Coronary artery (tissue), 2 donors: Measurements from ENCODE around the gene DUSP22.

Experiments used
- DNase-seq: peaks from one replicate; pipeline ENCODE4 v3.0.0-alpha.2; 2017; ENCODE audit warnings: low spot score
- H3K27ac ChIP-seq, 2 donors: fragments of 200-600 bp; sonication (generic); one replicate each; pipeline ENCODE4 v1.5.1; 2016 to 2019
- H3K4me3 ChIP-seq: fragments of 200-600 bp; sonication (generic); 2 replicates; pipeline ENCODE4 v1.5.1; 2016; ENCODE audit warnings: mild to moderate bottlenecking, moderate library complexity
- TF ChIP-seq, protein P1 (sequence below): fragments of 200-600 bp; sonication (generic); IDR thresholded peaks from one replicate; pipeline ENCODE4 v1.5.1; 2019; ENCODE audit warnings: antibody characterized with exemption

DUSP22 gene

DNA sequence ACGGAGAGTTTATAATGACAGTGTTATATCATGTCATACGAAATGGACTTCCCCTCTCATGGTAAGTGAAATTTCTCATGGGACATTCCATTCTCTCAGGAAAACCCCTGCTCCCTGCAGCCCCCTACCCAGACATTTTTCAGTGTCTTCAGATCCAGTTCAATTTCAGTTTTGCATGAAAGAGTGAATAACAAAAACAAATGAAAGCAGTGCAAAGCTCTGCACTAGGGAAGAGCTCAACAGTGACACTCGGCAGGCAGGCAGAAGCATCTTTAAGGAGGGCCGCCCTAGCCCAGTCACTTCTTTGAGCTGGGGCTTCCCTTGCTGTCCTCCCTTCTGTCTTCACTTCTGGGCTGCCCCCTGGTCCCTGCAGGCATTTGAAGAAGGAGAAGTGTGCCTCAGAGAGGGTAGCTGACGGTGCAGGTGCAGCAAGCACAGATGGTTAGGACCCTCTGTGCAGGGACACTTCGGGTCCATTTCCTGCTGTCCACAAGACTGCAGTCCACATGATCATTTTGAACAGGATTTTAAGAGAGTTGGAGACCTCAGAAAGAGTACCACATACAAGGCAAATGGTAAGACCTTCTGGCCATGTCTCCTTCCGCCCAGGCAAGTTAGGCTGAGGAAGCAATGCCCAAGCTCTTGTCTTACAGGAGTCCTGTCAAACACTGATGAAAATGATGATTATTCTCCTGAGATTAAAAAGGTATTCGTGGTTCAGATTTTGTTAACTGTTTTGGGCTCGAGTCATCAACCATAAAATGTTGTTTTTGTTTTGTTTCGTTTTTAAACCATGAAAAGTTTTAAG, 5.4 kb upstream of the DUSP22 start:
- TF ChIP-seq, protein P1, sequence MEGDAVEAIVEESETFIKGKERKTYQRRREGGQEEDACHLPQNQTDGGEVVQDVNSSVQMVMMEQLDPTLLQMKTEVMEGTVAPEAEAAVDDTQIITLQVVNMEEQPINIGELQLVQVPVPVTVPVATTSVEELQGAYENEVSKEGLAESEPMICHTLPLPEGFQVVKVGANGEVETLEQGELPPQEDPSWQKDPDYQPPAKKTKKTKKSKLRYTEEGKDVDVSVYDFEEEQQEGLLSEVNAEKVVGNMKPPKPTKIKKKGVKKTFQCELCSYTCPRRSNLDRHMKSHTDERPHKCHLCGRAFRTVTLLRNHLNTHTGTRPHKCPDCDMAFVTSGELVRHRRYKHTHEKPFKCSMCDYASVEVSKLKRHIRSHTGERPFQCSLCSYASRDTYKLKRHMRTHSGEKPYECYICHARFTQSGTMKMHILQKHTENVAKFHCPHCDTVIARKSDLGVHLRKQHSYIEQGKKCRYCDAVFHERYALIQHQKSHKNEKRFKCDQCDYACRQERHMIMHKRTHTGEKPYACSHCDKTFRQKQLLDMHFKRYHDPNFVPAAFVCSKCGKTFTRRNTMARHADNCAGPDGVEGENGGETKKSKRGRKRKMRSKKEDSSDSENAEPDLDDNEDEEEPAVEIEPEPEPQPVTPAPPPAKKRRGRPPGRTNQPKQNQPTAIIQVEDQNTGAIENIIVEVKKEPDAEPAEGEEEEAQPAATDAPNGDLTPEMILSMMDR: no peak
- DNase-seq: peak; percentile 56
- no peak overlapping the region for H3K27ac ChIP-seq
- H3K4me3 ChIP-seq: no peak overlapping the region

DNA sequence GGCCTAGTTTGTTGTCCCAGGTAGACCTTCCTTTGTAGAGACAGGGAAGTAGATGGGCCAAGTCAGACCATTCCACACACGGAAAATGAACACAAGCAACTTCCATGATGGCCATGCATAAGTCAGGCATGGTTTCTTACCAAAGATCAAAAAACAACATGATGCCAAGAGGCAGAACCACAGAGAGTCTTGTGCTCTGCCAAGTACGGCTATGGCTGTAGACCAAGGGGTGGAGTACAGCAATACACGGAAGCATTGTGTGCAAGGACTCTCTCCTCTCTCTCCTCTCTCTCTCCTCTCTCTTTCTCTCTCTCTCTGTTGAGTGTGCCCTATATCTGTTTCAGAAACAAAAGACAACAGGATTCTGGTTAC, 4.8 kb upstream of the DUSP22 start:
- TF ChIP-seq, protein P1: no peak
- DNase-seq: no peak
- Histone ChIP-seq H3K4me3 (no peak overlapping the region), H3K27ac (no peak overlapping the region)

DNA sequence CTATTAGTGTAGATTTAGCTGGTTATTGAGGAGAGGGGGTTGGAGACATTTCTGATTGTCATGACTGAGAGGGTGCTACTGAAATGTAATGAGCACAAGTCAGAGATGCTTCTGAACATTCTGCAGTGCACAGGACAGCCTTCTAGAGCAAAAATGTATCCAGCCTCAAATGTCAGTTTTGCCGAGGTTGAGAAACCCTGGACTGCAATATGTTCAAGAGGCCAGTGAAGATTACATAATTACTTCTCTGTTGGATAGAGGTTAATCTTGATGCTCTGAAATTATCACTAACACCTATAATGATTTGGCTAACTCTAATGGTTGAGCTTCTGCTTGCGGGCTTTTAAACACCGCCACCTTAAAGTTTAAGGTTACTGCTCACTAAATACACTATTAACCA, 3.4 kb upstream of the DUSP22 start:
- no peak overlapping the region for H3K27ac ChIP-seq
- no peak overlapping the region for H3K4me3 ChIP-seq
- DNase-seq: no peak
- TF ChIP-seq, protein P1: no peak

DNA sequence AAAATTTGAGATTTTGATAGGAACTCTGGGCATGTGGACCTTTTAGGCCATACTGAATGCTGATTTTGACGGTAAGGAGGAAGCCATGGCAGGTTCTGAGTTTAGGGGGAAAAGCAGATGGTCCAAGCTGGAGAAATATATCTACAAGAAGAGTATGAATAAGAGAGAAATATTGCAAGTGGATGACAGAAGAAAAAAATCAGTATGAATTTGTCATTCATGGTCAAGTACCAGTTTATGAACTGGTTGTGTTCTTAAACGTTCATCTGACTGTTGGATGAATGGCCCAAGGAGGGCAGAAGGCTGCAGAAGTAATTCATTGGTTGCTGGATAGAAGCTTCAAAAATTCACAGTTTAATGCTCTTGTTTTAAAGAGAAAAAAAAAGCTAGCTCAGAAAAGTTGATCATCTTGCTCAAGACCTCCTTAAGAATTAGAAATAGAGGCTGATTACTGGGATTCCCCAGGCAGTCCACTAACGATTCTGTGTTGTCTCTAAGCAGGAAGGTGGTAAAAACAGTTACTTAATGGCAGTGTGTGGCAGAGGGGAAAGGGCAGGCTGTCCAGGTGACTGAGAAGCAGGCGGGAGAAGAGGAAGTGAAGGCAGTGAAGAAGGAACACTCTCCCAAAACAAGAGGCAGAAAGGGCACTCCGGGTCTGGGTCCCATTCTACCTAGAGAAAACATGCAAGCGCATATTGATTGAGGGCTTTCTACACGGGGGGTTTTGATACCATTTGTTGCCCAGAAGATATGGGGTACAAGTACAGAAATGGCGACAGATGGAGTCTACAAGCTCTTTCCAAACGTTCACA, 2.0 kb upstream of the DUSP22 start:
- TF ChIP-seq, protein P1: no peak
- Histone ChIP-seq H3K27ac (no peak overlapping the region), H3K4me3 (no peak overlapping the region)
- DNase-seq: peak; percentile 74

DNA sequence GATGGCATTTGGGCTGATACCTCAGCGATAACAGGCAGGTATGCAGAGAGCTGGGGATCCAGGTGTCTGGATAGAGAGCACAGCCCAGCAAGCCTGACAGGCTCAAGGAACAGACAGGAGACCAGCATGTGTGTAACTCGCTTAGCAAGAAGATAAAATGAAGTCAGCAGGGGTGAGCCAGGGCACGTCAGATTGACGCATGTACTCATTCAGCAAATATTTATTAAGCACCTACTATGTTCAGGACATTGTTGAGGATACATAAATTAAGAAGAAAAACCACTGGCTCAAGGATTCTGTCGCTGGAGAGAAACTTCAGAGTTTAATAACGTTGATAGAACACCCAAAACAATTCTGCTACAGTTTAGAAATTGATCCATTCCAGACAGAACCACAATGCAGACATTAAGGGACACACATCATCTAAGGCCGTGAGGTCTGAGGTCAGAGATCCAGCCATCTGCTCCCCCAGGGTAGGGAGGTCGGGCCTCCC, 1.0 kb upstream of the DUSP22 start:
- peak overlapping the region; percentile 90 for H3K4me3 ChIP-seq
- peak overlapping the region; percentile 85 to 98 for H3K27ac ChIP-seq
- DNase-seq: peak; percentile 65
- TF ChIP-seq, protein P1: no peak

DNA sequence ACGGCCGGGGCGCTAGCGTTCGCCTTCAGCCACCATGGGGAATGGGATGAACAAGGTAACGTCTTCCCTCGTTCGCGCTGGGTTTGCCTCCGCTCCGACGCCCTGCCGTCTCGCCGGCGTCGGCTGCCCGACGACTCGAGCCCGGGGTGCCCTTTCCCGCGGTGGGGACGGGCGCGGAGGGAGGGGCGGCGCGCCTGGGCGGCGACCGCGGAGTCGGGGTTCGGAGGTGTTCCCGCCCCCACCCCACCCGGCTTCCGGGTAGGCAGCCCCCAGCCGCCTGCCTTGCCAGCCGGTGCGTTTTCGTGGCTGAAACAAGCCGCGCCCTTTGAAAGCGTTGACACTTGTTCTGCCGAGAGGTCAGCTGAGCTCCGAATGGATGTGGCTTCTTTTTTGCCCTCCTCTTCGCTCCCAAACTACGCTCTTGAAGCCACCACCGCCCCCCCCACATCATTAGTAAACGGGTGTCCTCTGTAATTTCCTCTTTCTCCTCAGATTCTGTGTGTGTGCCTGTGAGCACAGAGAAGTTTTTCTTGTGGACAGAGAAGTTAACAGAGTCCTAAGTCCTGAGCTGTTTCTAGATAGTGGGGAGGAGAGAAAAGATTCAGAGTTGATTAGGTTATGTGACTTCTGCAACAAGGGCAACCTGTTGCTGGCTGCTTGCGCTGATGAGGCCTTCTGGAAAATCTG, 362 bp downstream of the DUSP22 start:
- Histone ChIP-seq H3K27ac (peak overlapping the region; percentile 85 to 98), H3K4me3 (peak overlapping the region; percentile 90)
- TF ChIP-seq, protein P1: no peak
- DNase-seq: peak; percentile 83
